Stimulated activated CD8-positive, alpha-beta memory T cell treated with anti-CD3 and anti-CD28 coated beads, Interleukin-15, amount 100 ng/mL, for 1 hour (primary cell): ENCODE results near the gene PDIK1L.

ENCODE experiments used
- DNase-seq: peaks from one replicate; pipeline ENCODE4 v3.0.0-alpha.2; 2020; ENCODE audit warnings: low read depth

PDIK1L gene

DNA sequence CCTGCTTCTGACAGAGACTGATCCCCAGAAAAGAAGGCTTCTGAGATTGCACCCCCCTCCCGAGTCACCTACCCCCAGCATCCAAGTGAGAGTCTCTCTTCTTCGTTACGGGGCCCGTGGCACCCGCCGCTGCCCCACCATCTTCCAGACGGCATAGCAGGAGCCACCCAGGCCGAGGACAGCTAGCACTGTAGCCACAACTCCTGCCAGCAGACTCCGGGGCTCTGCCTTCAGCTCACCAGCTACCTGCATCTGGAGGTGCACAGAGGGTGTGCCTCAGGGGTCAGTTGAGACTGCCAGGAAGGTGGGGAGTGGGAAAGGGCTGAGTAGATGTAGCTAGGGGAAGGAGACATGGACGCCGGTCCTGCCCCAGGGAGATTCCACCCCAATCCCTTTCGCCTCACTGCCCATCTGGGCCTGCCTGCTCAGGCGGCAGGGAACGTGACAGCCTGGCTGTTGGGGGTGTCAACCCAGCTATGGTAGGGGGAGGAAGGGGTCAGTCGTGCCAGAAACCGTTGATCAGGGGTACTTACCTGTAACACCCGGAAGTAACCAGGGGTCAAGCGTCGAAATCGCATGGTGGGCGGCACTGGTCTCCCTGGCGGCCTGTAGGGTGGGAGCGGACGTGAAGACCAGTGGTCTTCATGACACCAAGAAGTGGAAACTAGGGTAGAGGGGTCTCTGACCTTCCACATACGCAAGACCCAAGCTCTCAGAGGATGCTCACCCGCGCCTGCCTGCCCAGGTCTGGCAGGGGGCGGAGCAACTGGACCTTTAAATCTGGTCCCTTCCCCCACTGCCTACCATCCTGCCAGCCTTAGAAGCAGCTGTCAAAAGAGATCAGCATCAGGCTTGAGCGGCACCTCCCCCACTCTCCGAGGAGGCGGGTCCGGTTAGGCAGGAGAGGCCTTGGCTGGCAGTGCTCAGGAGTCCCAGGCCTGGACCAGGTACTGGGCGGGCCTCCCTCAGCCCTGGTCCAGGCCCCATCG, 59.8 kb downstream of the PDIK1L start, which contains the start of gene ZNF593OS:
Gene ZNF593OS, minus strand, starts transcription at position 749 of the 989 bp plus-strand sequence. Its CDS starts 171 bp downstream, at position 578.
- DNase-seq, result no peak
